Stimulated activated CD4-positive, alpha-beta T cell treated with anti-CD3 and anti-CD28 coated beads, Interleukin-12 subunit alpha, Interleukin-12 subunit beta, amount 100 ng/mL, for 24 hours (primary cell): Measurements from ENCODE around the gene ERC2.
A peak's percentile ranks its signal among the peaks of the same experiment; 100 is the strongest.

Experiments
- DNase-seq, 2 experiments: peaks; one replicate each; pipeline ENCODE4 v3.0.0-alpha.2; 2020; ENCODE audit warnings: low read depth in 2 of 2

Gene ERC2

GRCh38 chr3:55494976-55495375 is 973.3 kb downstream of the ERC2 start:
- DNase-seq: no peak

DNA sequence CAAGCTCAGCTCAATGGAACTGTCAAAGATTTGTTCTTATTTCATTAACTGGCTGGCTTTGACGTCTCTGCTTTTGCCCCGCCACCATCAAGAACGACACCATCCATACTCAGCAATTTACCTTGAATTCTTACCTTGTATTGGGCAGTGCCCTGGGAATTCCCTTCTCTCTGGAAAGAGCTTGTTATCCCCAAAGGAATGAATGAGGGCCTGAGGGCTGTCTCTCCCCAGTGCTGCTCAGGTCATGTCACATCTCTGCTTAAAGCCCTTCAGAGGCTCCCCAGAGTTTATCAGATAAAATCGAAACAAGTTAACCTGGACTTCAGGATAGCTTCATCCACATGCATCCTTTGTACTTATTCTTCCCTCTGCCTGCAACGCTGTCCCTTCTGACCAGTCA is 975.3 kb downstream of the ERC2 start:
- DNase-seq: no peak

DNA sequence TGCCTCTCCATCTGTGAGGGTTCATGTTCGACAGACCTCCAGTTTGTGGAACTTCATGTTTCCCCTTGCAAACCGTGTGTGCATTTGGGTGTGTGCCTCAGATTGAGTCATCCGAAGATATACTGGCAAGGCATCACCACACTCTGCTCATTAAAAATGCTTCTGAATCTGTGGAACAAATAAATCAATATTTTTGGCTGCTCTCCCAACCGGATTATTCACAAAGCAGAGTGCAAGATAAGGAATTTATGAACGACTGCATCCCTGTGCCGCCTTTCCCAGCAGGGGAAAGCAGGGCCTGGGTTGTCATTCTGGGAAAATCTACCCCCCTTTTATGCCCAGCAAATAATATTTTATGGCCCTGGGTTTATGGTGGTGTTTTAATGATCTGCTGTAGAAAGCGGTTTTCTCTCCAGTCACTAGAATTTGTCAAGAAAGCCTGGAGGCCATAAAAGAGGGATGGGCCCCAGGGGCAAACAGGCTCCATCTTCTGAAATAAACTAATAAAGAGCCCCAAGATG is 976.9 kb downstream of the ERC2 start:
- DNase-seq: no peak

GRCh38 chr3:55490276-55490913 is 977.9 kb downstream of the ERC2 start:
- no peak for DNase-seq

DNA sequence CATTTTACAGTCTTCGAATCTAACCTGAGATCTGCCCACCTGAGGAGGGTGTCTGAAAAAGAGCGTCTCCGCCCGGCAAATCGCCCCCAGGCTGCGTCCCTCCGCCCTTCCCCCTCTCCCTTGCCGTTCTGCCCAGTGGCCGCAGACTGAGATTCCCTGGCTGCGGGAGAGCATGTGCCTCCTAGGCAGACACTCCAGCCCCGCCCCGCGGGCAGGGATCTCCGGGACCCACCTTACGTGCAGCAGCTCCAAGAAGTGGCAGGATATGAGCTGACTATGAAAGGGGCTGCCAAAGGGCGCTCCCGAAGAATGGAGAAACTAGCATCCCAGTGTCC is 978.5 kb downstream of the ERC2 start:
- DNase-seq: no peak

DNA sequence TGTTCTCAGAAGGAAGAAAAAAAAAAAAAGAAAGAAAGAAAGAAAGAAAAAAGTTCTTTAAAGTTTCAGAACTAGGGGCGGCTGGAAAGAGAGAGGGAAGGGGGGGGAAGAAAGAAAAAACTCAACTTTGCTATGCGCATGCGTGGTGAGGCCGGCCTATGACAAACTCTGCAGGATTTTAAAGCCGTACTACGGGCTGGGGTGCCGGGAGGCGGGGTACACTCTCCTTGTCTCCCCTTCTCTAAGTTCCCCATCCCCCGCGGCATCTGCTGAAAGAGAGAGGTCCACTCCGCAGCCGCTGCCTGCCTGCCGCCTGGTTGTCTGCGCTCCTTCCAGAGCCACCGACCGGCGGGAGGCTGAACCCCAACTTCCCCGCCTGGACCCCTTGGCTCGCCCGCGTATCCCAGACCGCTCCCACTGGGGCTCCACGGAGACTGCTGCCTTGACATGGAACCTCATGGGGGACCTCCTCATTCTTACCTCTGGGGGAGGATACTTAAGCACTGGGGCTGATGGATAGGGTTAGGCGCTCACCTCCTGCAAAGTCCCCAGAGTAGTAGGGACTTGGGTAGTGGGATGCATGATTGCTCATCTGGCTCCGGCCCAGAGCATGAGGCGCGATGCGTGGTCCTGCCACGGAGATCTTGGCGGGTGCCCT is 979.7 kb downstream of the ERC2 start:
- no peak for DNase-seq

GRCh38 chr3:55487381-55488241 is 980.7 kb downstream of the ERC2 start:
- DNase-seq: no peak

- DNase-seq: no peak
Observed at GRCh38 chr3:55486857-55487380, 981.3 kb downstream of the ERC2 start, which contains the start of gene WNT5A. Gene WNT5A, minus strand, starts transcription at chr3:55487306. Its CDS starts 321 bp downstream, at chr3:55486985.

- DNase-seq: no peak
Observed at GRCh38 chr3:55486101-55486856, 982.0 kb downstream of the ERC2 start.

- DNase-seq: peak in 1 of 2 experiments; percentile 36
Observed at GRCh38 chr3:55484801-55485791, 983.2 kb downstream of the ERC2 start.

DNA sequence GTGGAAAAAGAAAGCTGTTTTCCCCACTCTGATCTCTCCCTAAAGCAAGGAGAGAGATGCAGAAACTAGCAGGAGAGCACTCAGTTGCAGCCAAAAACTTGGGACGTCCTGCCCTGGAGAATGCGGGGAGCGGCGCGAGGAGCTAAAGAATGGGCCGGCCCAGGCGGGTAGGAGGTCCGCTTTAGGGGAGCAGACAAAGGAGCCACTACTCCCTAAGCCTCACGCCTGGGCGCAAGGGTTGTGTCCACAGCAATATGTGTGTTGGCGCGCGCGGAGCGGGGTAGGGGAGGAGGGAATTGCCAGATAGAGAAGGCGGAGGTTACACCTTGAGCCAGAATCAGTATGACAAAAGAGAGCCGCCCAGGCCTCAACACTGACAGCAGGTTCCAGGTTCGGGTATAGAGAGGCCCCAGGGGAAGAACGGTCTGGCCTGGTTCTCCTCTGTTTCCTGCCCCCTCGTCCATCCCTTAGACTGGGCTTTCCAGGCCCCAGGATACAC is 984.0 kb downstream of the ERC2 start:
- no peak for DNase-seq

- DNase-seq: no peak
Observed at GRCh38 chr3:55483196-55484095, 984.8 kb downstream of the ERC2 start.

GRCh38 chr3:55482496-55483195 is 985.6 kb downstream of the ERC2 start:
- DNase-seq: no peak

DNA sequence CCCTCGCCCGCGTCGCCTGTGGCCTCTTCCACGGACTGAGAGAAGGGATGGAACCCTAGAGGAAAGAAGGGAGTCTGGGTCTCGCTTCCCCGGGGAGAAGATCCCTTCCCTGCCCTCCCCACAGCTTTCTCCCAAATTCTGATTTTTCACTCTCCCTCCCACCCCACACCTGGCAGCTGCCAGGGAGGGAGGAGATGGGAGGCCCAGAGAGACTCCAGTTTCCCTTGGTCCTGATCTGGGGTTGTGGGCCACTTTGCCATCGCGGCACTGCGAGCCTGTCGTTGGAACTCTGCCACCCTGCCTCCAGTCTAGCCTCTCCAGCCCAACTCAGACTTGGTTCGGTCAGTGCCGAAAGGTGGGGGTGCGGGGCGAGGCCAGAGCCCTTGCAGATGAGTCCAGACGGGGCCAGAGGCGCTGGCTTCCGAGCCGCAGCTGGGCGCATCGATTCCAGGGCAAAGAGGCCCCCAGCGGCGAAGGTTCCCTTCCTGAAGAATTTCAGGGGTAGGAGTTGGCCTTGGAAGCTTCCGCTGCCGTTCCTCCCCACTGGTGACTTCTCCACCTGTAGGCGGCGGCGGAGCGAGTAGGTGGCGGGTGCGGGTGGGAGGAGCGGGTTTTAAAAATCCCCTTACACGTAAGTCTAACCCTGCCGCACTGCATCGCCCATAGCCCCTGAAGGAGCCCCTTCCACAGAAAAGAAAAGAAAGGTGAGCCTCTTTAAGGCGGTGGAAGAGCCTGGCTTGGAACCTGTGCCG is 986.3 kb downstream of the ERC2 start:
- DNase-seq: no peak

DNA sequence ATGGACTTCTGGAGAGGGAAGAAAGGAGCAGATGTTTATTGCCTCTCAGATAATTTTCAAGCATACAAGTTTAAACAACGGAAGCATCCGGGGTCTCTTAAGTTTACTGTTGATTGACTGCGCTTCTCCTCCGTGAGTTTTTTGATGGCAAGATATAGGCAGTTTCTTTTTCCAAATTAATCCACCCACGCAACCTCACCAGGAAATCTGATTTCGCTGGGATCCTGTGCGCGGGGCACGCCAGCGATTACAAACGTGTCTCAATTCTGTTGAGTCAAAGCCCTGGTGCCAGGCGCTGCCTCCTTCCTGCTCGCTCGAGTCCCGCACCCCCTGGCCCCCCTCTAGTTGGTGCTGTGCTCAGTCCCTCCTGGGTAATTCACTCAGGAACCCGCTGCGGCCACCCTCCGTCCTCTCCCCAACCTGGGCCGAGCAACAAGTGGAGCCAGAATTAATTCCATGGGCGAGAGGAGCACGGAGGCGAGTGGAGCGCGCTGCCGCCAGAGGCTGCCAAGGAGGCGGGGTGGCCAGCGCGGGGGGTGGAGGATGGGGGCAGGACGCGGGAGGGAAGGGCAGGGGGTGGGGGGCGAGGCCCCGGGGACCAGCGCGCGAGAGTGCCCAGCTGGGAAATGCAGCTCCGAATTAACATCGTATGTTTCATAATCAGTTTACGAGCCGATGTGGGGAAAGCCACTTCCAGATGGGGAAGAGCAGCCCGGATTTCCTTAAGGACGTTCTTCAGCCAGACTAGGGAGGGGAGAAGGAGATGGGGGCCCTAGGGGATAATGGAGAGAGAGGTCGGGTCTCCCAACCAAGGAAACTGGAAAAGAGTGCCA is 987.1 kb downstream of the ERC2 start:
- DNase-seq: no peak
